Neural cell (in vitro differentiated cells): ENCODE data around the gene COPS7B.

Experiments
- CTCF ChIP-seq: fragments of 450-650 bp; IDR thresholded peaks from 2 replicates; pipeline ENCODE4 v1.5.1; 2014; ENCODE audit warnings: antibody characterized with exemption, mild to moderate bottlenecking, moderate library complexity; ENCODE audit not compliant: poor library complexity, severe bottlenecking
- EZH2 ChIP-seq: fragments of 200-600, 300-800 bp; shearing (Covaris generic), sonication (generic); IDR thresholded peaks from 2 replicates; pipeline ENCODE4 v1.6.1; 2014; ENCODE audit warnings: antibody characterized with exemption, low read length, borderline replicate concordance, mild to moderate bottlenecking; ENCODE audit not compliant: insufficient read depth, poor library complexity, severe bottlenecking
- MXI1 ChIP-seq: fragments of 450-650 bp; conservative IDR thresholded peaks from 2 replicates; pipeline ENCODE4 v1.6.1; 2014; ENCODE audit warnings: antibody characterized with exemption, mild to moderate bottlenecking; ENCODE audit not compliant: poor library complexity, severe bottlenecking
- POLR2AphosphoS5 ChIP-seq: IDR thresholded peaks from 2 replicates; pipeline ENCODE4 v1.6.1; 2012

- TF ChIP-seq EZH2: no peak
- TF ChIP-seq CTCF: peak; percentile 34
- TF ChIP-seq POLR2AphosphoS5: peak; percentile 96
- peak; percentile 55 for TF ChIP-seq MXI1
These were observed 5.1 kb upstream of the COPS7B start, which contains the start of gene PDE6D for GRCh38 chr2:231780909-231781797.
